Activated T-cell treated with anti-CD3 and anti-CD28 coated beads, Interleukin-2, amount 50 U/mL, for 4 hours (primary cell): Measurements from ENCODE around the gene MIA. TPM values are rescaled to one million over a fixed set of nuclear protein-coding genes. Genes with fewer than 3 reads are reported as not detected.
"Not testable (repeated sequence)": the region's sequence is repeated elsewhere in the genome, so short reads cannot be mapped to it uniquely, and the experiment has no call there.

Experiments used
- ATAC-seq, 2 donors: fragments of 200-7000 bp; cut with Tn5 transposase; one replicate each; pipeline ENCODE4 v1.10.0; 2021
- DNase-seq: peaks from one replicate; pipeline ENCODE4 v3.0.0-alpha.2; 2020
- H3K27me3 Mint-ChIP-seq: one replicate; pipeline ENCODE4 v1.8.0; 2021; ENCODE audit warnings: low read depth, mixed read lengths
- H3K36me3 Mint-ChIP-seq: one replicate; pipeline ENCODE4 v1.8.0; 2022; ENCODE audit warnings: mixed read lengths; ENCODE audit not compliant: insufficient read depth
- H3K4me1 Mint-ChIP-seq: one replicate; pipeline ENCODE4 v1.8.0; 2021; ENCODE audit warnings: low read depth, mixed read lengths
- H3K4me3 Mint-ChIP-seq: one replicate; pipeline ENCODE4 v1.8.0; 2021; ENCODE audit warnings: mild to moderate bottlenecking, moderate library complexity, mixed read lengths
- H3K9me3 Mint-ChIP-seq: one replicate; pipeline ENCODE4 v1.8.0; 2021; ENCODE audit warnings: mixed read lengths
- total RNA-seq, 3 donors: library from RNA; stranded (reverse); gene quantifications; one replicate each; pipeline ENCODE4 v1.2.1, GENCODE V29; 2021

The MIA gene
- total RNA-seq, 3 donors from 2014 or later = 0.87 TPM; not detected in 2

DNA sequence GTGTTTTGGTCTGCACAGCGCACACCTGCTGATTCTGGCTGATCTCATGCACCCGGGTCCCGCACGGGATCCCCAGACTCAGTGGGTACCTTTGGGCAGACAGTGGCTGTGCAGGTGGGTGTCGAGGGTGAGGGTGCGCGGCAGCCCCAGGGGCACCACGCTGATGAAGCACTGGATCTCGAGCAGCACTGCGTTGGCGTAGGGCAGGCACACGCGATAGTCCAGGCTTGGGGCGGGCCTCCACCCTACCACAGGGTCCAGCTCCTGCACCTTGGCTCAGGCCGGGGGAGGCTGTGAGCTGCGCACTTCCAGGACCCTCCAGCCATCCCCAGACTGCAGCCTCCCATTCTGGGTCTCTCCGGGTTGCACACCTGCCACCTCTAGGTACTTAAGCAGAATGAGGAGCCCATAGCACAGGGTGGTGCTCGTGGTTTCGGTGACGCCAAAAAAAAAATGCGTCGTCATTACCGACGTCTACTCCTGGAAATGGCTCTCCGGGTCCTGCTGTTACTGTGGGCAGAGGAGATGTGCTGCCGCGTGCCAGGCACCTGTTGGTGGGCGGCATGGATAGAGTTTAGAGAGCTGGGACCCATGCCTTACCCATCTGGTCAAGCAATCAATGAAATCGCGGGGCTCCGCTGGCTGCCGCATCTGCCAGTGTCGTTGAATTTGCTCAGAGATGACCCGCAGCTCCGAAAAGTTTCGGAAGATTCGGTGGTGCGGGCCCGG, 34.2 kb downstream of the MIA start:
- no peak for ATAC-seq
- no peak for DNase-seq
- peaks cover 72% of the 10 kb centered on the region for H3K4me1 Mint-ChIP-seq
- H3K27me3 Mint-ChIP-seq = no peaks in the 10 kb centered on the region
- peaks cover 12% of the 10 kb centered on the region for H3K36me3 Mint-ChIP-seq
- peak overlapping the region; percentile 49 for H3K4me3 Mint-ChIP-seq
- H3K9me3 Mint-ChIP-seq = no peaks in the 10 kb centered on the region

DNA sequence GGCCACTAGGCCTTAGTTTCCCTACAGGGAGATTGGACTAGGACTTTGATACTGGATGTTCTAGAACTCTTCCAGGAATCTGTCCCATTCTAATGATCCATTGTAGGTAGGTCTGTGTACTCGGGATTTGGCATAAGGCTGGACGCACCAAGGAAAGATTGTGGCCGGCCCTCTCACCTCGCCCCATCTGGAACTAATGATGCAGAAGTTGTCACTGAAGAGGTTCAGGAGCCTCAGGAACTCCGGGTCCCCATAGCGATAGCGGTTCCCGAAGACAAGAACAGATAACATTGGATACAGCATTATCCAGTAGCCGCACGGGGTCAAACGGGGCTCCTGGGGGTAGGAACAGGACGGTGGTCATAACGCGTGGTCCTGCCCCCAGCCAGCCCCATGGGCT, 34.8 kb downstream of the MIA start:
- Mint-ChIP-seq H3K27me3 (no peaks in the 10 kb centered on the region), H3K4me1 (peaks cover 66% of the 10 kb centered on the region), H3K4me3 (peak overlapping the region; percentile 49), H3K36me3 (peaks cover 12% of the 10 kb centered on the region), H3K9me3 (no peaks in the 10 kb centered on the region)
- ATAC-seq (no peak), DNase-seq (no peak)

DNA sequence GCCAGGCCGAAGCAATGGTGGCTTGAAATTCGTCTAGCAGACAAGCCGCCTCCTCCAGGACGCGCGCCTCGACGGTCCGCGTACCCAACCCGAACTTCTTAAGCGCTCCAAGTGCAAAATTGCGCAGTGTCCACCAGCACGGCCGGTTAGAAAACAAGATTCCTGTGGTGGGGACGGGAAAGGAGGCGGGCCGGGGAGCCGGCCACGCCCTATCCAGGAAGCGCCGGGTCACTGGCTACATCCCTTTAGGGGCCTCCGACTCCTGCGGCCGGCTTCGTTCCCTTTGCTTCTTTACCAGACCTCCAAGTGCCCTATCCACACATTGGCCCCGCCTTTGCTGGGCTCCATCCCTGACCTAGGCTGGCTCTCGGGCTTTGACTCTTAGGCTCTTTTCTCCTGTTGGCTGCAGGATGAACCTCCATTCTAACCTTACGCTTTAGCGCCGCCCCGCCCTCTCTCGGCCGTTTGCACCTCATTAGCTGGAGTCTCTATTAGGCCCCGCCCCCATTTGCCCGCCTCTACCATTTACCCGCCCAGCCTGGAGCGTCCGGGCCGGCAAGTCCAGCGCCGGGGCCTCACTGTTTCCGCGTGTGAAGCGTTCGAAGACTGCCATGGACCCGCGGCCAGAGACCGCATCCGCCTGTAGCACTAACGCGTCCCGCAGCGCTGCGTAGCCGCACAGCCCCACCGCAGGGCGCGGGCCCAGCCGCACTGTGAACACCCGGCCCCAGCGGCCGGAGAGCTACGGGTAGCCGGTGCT, 35.5 kb downstream of the MIA start:
- H3K27me3 Mint-ChIP-seq, DNase-seq, H3K9me3 Mint-ChIP-seq: not testable (repeated sequence)
- peak; percentile 83 to 86 for ATAC-seq
- peaks cover 12% of the 10 kb centered on the region for H3K36me3 Mint-ChIP-seq
- H3K4me1 Mint-ChIP-seq = peaks cover 59% of the 10 kb centered on the region
- H3K4me3 Mint-ChIP-seq = peak overlapping the region; percentile 87

DNA sequence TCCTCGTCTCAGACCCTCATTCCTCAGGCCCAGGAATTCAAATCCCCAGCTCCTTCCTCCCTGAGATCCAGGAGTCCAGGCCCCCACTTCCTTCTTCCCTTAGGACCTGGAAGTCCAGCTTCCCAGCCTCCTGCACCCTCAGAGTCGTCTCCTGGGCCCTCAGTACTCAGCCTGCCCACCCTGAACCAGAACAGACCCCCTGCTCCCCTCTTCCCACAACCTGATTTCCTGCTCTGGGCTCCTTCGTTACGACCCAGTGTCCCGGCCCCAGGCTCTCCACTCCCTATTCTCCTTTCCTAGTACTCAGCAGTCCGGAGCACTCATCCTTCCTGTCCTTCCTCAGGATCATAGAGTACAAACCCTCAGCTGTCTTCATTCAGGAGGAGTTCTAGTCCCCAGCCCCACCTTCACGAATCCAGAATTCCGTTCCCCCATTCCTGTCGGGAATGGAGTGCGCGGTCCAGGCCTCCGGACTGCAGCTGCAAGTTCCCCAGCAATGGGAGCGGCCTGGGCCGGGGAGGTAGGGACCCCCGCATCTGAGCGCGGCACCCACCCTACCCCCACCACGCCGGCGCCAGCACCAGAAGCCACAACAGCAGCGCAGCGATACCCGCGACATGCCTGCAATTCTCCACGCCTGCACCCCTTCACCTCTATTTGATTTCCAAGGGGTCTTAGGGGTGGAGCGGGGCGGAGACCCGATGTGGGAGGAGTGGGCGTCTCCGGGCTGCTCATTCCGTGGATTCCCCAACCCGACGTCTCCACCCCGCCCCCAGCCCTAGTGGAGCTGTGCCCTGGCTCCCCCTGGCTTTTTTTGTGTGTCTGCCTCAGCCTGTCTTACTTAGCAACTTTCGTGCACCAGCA, 36.4 kb downstream of the MIA start:
- H3K27me3 Mint-ChIP-seq = no peaks in the 10 kb centered on the region
- H3K9me3 Mint-ChIP-seq = no peaks in the 10 kb centered on the region
- H3K36me3 Mint-ChIP-seq = peaks cover 10% of the 10 kb centered on the region
- ATAC-seq (no peak), DNase-seq (no peak)
- H3K4me3 Mint-ChIP-seq = peak overlapping the region; percentile 87
- peaks cover 50% of the 10 kb centered on the region for H3K4me1 Mint-ChIP-seq

DNA sequence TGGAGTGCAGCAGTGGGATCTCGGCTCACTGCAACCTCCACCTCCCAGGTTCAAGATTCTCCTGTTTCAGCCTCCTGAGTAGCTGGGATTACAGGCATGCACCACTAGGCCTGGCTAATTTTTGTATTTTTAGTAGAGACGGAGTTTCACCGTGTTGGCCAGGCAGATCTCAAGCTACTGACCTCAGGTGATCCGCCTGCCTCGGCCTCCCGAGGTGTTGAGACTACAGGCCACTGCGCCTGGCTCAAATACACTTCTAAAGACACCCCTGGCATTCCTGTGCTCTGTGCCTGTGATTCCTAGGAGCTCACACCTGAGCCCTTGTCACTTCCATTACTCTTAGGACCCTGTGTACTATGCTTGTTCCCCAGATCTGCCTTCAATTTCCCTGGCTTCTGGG, 37.2 kb downstream of the MIA start:
- DNase-seq = not testable (repeated sequence)

DNA sequence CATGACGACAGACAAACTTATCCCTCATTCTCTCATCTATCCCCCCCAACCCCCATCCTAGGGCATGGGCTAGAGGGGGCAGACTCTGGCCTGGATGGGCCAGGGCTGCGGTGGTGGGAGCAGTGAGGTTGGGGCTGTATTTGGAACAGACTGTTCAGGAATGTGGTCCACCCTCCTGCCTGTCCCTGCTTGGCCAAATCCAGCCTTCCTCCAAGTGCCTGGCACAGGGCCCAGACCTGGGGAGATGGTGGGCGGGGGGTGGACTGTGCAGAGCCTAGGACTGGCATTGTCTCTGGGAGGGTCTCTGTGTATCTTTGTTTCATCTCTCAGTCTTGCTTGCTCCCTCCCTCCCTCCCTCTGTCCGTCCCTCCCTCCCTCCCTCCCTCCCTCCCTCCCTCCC, 37.9 kb downstream of the MIA start:
- H3K4me3 Mint-ChIP-seq = no peak overlapping the region
- ATAC-seq (no peak), DNase-seq (no peak)
- H3K36me3 Mint-ChIP-seq = peaks cover 2% of the 10 kb centered on the region
- peaks cover 46% of the 10 kb centered on the region for H3K4me1 Mint-ChIP-seq
- no peaks in the 10 kb centered on the region for H3K9me3 Mint-ChIP-seq
- no peaks in the 10 kb centered on the region for H3K27me3 Mint-ChIP-seq

More for the DNA sequence above, 37.2 kb downstream of the MIA start:
- not testable (repeated sequence) for H3K27me3 Mint-ChIP-seq, H3K36me3 Mint-ChIP-seq, ATAC-seq, H3K9me3 Mint-ChIP-seq
- peak overlapping the region; percentile 87 for H3K4me3 Mint-ChIP-seq
- peaks cover 45% of the 10 kb centered on the region for H3K4me1 Mint-ChIP-seq

DNA sequence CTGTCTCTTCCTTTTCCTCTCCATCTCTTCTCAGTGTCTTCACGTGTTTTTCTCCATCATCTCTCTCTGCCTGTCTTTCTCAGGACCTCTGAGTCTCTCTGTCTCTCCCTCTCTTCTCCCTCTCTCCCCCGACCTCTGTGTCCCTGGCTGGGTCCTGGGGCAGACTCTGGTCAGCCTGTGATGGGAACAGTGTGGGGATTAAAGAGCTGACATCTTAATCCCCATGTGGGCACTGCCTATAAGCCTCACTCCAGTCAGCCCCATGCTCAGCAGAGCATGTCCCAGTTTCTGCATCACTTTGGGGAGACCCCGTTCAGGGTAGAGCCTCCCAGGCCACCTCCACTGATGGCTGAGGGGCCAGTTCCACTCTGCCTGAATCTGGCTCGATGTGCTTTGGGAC, 39.9 kb downstream of the MIA start:
- Mint-ChIP-seq H3K27me3 (no peaks in the 10 kb centered on the region), H3K4me1 (peaks cover 51% of the 10 kb centered on the region), H3K4me3 (no peak overlapping the region), H3K36me3 (no peaks in the 10 kb centered on the region), H3K9me3 (no peaks in the 10 kb centered on the region)
- DNase-seq (no peak), ATAC-seq (no peak)

DNA sequence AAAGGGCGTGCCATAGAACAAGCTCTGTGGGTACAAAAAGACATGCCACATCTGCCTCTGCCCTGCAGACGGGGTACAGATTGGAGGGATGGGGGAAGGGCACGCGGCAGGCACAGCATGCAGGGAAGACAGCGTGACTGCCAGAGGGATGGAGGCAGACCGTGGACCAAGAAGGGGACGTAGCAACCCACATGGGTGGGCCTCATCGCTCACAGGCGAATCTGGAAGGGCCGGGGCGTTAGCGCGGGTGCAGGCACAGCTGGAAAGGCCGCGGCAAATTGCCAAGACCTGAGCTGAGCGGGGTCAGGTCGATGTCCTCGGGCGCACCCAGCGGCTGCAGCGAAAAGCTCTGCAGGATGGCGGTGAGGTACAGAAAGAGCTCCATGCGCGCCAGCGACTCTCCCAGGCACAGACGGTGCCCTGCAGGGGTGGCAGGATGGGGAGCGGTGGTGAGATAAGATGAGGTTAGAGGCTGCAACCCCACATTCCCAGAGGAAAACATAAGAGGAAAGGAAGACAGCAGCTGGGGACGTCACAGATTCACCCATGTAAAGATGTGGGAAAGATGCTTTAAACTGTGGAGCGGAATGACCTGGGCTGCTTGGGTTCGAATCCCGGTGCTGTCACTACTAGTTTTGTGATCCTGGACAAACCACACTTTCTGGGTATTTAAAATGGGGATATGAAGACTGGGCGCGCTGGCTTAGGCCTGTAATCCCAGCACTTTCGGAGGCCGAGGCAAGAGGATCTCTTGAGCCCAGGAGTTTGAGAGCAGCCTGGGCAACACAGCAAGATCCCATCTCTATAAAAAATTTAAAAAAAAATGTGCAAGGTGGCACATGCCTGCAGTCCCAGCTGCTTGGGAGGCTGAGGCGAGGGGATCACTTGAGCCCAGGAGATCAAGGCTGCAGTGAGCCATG, 43.4 kb downstream of the MIA start:
- not testable (repeated sequence) for H3K36me3 Mint-ChIP-seq, H3K27me3 Mint-ChIP-seq, H3K9me3 Mint-ChIP-seq
- ATAC-seq = peak; percentile 96 to 97
- Mint-ChIP-seq H3K4me1 (peaks cover 35% of the 10 kb centered on the region), H3K4me3 (peak overlapping the region; percentile 70)
- peak; percentile 78 for DNase-seq

DNA sequence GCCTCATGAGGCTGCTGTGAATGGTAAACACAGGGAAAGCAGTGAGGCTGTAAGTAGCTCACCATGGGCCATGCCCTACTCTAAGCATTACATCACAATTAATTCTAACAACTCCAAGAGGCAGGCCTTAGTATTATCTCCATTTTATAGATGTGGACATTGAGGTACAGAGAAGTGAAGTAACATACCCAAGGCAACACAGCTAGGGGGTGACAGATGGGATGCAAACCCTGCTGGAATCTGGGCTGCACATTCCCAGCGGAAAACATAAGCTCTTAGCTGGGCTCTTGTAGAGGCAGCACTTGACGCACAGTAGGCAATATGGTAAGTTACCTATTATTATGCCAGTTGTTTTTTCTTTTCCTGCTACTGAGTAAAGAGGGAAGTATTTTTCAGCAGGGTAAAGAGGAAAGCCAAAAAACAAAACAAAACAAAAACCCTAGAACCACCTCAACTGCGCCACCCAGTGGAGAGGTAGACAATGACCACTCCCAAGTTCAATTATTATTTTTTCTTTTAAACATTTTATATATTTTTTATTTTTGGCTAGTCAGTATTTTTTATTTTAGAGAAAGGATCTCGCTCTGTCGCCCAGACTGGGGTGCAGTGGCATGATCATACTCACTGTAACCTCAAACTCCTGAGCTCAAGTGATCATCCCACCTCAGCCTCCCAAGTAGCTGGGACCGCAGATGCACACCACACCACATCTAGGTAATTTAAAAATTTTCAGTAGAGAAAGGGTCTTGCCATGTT, 44.3 kb downstream of the MIA start:
- H3K4me3 Mint-ChIP-seq, ATAC-seq, H3K36me3 Mint-ChIP-seq, H3K9me3 Mint-ChIP-seq, H3K27me3 Mint-ChIP-seq: not testable (repeated sequence)
- peaks cover 35% of the 10 kb centered on the region for H3K4me1 Mint-ChIP-seq
- peak; percentile 67 for DNase-seq

DNA sequence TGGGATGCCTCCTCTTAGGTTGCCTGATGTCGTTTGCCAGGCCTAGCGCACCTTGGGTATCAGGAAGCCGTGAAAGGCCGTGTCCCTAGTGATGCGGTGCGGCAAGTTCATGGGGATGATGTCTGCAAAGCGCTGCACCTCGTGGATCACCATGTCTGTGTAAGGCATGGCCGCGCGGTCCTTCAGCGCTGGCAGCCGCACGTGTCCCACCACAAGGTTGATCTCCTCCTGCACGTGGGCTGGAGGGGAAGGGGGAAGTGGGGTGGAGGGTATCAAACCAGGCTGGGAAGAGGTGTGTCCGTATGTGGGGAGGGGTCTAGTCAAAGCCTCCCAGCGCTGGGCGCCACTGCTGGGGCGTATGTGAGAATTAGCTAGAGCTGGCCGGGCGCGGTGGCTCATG, 46.8 kb downstream of the MIA start:
- H3K9me3 Mint-ChIP-seq = no peaks in the 10 kb centered on the region
- H3K27me3 Mint-ChIP-seq = no peaks in the 10 kb centered on the region
- peaks cover 5% of the 10 kb centered on the region for H3K36me3 Mint-ChIP-seq
- H3K4me3 Mint-ChIP-seq = no peak overlapping the region
- no peak for DNase-seq
- no peak for ATAC-seq
- peaks cover 46% of the 10 kb centered on the region for H3K4me1 Mint-ChIP-seq

DNA sequence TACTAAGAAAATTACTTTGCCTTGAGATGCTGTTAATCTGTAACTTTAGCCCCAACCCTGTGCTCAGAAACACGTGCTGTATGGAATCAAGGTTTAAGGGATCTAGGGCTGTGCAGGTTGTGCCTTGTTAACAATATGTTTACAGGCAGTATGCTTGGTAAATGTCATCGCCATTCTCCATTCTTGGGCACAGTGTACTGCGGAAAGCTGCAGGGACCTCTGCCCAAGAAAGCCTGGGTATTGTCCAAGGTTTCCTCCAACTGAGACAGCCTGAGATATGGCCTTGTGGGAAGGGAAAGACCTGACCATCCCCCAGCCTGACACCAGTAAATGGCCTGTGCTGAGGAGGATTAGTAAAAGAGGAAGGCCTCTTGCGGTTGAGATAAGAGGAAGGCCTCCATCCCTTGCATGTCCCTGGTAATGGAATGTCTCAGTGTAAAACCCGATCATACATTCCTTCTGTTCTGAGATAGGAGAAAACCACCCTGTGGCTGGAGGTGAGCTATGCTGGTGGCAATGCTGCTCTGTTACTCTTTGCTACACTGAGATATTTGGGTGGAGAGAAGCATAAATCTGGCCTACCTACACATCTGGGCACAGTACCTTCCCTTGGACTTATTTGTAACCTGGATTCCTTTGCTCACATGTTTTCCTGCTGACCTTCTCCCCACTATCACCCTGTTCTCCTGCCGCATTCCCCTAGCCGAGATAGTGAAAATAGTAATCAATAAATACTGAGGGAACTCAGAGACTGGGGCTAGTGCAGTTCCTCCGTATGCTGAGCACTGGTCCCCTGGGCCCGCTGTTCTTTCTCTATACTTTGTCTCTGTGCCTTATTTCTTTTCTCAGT, 47.6 kb downstream of the MIA start:
- DNase-seq, H3K9me3 Mint-ChIP-seq, H3K27me3 Mint-ChIP-seq, H3K36me3 Mint-ChIP-seq, H3K4me3 Mint-ChIP-seq, ATAC-seq: not testable (repeated sequence)
- peaks cover 44% of the 10 kb centered on the region for H3K4me1 Mint-ChIP-seq

DNA sequence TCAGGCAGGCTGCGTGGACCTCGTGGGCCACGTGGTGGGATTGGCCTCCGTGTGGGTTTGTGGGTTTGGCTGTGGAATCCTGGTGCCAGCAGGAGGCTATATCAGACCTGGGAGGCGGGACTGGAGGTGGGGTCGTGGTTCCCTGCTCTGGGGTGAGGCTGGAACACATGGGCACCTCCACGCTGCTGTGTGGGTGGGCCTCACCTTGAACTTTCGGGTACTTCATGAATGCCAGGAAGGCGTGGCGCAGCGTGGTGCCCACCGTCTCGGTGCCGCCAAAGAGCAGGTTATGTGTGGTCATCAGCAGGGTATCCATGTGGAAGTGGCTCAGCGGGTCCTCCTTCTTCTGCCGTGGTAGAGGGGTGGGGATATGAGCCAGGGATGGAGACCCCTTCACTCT, 49.6 kb downstream of the MIA start:
- not testable (repeated sequence) for ATAC-seq, H3K27me3 Mint-ChIP-seq, H3K9me3 Mint-ChIP-seq, H3K4me3 Mint-ChIP-seq, DNase-seq
- H3K4me1 Mint-ChIP-seq = peaks cover 29% of the 10 kb centered on the region
- peaks cover 12% of the 10 kb centered on the region for H3K36me3 Mint-ChIP-seq
